ENCODE results near the gene WNT7A.

DNA sequence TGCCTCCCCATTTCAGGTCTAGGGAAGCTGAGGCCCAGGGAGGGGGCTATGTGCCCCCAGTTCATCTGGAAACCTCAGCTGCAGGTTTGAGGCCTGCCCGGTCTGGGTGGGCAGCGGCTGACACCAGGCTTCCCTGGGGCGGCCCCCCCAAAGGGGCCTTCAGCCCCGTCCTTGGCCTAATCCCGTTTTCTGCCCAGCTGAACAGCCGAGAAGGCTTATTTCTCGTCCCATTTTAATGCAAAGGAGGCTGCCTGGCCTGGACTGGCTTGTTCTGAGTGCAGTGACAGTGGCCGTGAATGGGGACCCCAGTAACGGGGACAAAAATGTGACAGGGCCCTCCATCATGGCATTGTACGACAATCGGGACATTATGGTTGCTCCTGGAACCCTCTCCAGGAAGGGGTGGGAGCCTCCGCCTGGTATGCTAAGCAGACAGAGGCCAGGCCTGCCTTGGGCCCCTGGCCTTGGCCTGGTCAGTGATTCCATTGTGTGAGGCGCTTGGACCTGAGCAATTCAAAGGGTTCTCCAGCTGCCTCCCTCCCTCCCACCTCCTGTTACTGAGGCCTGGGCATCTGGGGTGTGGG is 93.9 kb downstream of the WNT7A start:
- no peak for TF ChIP-seq YY1 (IDR thresholded peaks at IDR 0.05; ENCODE audit: insufficient read depth, insufficient read length)
- no peak for TF ChIP-seq ZNF274 (IDR thresholded peaks at IDR 0.05; ENCODE audit: low read depth, low read length)

All from NT2/D1 (cell line).